ENCODE results near the gene TNNT2. TPM values are rescaled to one million over a fixed set of nuclear protein-coding genes. Genes with fewer than 3 reads are reported as not detected.

Gene TNNT2
- total RNA-seq, 1 donor from 2014 or later: not detected

GRCh38 chr1:201363467-201363866 lies 14.0 kb downstream of the TNNT2 start:
- intact Hi-C loops (cut with DNase I): loop anchor here (2.0 kb wide), 1 partner anchor 109 kb away; no protein-coding TSS in a partner anchor
- DNase-seq (ENCODE audit: low spot score in 2 of 2): no peak
- no peaks in the 10 kb centered on the region for H3K36me3 ChIP-seq

GRCh38 chr1:201362906-201363305 lies 14.6 kb downstream of the TNNT2 start:
- Histone ChIP-seq H3K4me3 (no peak overlapping the region), H3K4me1 (no peaks in the 10 kb centered on the region), H3K27me3 (no peaks in the 10 kb centered on the region), H3K9me3 (no peaks in the 10 kb centered on the region), H3K27ac (no peak overlapping the region), H3K36me3 (no peaks in the 10 kb centered on the region)
- TF ChIP-seq, protein P1, sequence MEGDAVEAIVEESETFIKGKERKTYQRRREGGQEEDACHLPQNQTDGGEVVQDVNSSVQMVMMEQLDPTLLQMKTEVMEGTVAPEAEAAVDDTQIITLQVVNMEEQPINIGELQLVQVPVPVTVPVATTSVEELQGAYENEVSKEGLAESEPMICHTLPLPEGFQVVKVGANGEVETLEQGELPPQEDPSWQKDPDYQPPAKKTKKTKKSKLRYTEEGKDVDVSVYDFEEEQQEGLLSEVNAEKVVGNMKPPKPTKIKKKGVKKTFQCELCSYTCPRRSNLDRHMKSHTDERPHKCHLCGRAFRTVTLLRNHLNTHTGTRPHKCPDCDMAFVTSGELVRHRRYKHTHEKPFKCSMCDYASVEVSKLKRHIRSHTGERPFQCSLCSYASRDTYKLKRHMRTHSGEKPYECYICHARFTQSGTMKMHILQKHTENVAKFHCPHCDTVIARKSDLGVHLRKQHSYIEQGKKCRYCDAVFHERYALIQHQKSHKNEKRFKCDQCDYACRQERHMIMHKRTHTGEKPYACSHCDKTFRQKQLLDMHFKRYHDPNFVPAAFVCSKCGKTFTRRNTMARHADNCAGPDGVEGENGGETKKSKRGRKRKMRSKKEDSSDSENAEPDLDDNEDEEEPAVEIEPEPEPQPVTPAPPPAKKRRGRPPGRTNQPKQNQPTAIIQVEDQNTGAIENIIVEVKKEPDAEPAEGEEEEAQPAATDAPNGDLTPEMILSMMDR (IDR thresholded peaks at IDR 0.05): no peak
- intact Hi-C loops (cut with DNase I): loop anchor here (2.0 kb wide), 1 partner anchor 108 kb away; no protein-coding TSS in a partner anchor
- DNase-seq (ENCODE audit: low spot score in 2 of 2): no peak

More at GRCh38 chr1:201363467-201363866, 14.0 kb downstream of the TNNT2 start:
- TF ChIP-seq, protein P1 (IDR thresholded peaks at IDR 0.05): no peak
- no peaks in the 10 kb centered on the region for H3K4me1 ChIP-seq
- H3K9me3 ChIP-seq: no peaks in the 10 kb centered on the region
- H3K27ac ChIP-seq: no peak overlapping the region
- H3K27me3 ChIP-seq: no peaks in the 10 kb centered on the region
- no peak overlapping the region for H3K4me3 ChIP-seq

- intact Hi-C loops (cut with DNase I): loop anchor here (2.0 kb wide), 1 partner anchor 107 kb away; no protein-coding TSS in a partner anchor
- no peaks in the 10 kb centered on the region for H3K4me1 ChIP-seq
- no peaks in the 10 kb centered on the region for H3K27me3 ChIP-seq
- H3K9me3 ChIP-seq: no peaks in the 10 kb centered on the region
- H3K4me3 ChIP-seq: no peak overlapping the region
- TF ChIP-seq, protein P1 (IDR thresholded peaks at IDR 0.05): peak; percentile 29 to 52 (median 42)
- no peak overlapping the region for H3K27ac ChIP-seq
- H3K36me3 ChIP-seq: no peaks in the 10 kb centered on the region
- DNase-seq (ENCODE audit: low spot score in 2 of 2): no peak
Observed at GRCh38 chr1:201361652-201362504, 15.6 kb downstream of the TNNT2 start.

- no peaks in the 10 kb centered on the region for H3K4me1 ChIP-seq
- intact Hi-C loops (cut with DNase I): no loop called here
- no peak overlapping the region for H3K27ac ChIP-seq
- H3K27me3 ChIP-seq: no peaks in the 10 kb centered on the region
- no peaks in the 10 kb centered on the region for H3K9me3 ChIP-seq
- TF ChIP-seq, protein P1 (IDR thresholded peaks at IDR 0.05): no peak
- no peak overlapping the region for H3K4me3 ChIP-seq
- DNase-seq (ENCODE audit: low spot score in 2 of 2): no peak
- no peaks in the 10 kb centered on the region for H3K36me3 ChIP-seq
Observed at GRCh38 chr1:201360901-201361651, 16.4 kb downstream of the TNNT2 start.

- H3K27me3 ChIP-seq: no peaks in the 10 kb centered on the region
- no peak overlapping the region for H3K4me3 ChIP-seq
- no peaks in the 10 kb centered on the region for H3K36me3 ChIP-seq
- H3K4me1 ChIP-seq: no peaks in the 10 kb centered on the region
- DNase-seq (ENCODE audit: low spot score in 2 of 2): no peak
- intact Hi-C loops (cut with DNase I): no loop called here
- no peak overlapping the region for H3K27ac ChIP-seq
- no peaks in the 10 kb centered on the region for H3K9me3 ChIP-seq
- TF ChIP-seq, protein P1 (IDR thresholded peaks at IDR 0.05): no peak
Observed at GRCh38 chr1:201360486-201360885, 17.0 kb downstream of the TNNT2 start.

All from ascending aorta (tissue), 2 donors.